Naive thymus-derived CD8-positive, alpha-beta T cell (primary cell): ENCODE measurements around the gene EIF5A. TPM values are rescaled to one million over a fixed set of nuclear protein-coding genes. Genes with fewer than 3 reads are reported as not detected.

ENCODE experiments used
- ATAC-seq, 2 donors: fragments of 150-1000 bp; cut with Tn5 transposase in 1 of 2; sonication (Bioruptor Pico), chemical (Tn5 transposase) in 1 of 2; 1 replicate in 1 of 2; 2 replicates in 1 of 2; pipeline ENCODE4 v1.10.0; 2021; ENCODE audit warnings: mild to moderate bottlenecking in 2 of 2, moderate library complexity in 2 of 2
- POLR2A ChIA-PET: fragments of 350-600 bp; sonication (Branson Sonifier 250); formaldehyde crosslinking; loops from one replicate; lab custom pipeline; 2021; ENCODE audit warnings: antibody characterized with exemption; lab: Charles Lee
- DNase-seq, 10 donors: peaks; one replicate each; pipeline versions ENCODE4 v3.0.0 to v3.0.0-alpha.2; 2020 to 2022
- H3K27ac Mint-ChIP-seq, 10 donors: one replicate each; pipeline ENCODE4 v1.8.0; 2020 to 2022; ENCODE audit warnings: mild to moderate bottlenecking in 10 of 10, mixed read lengths in 10 of 10, moderate library complexity in 4 of 10, inconsistent platforms in 1 of 10
- H3K27me3 Mint-ChIP-seq, 5 donors: one replicate each; pipeline ENCODE4 v1.8.0; 2021 to 2022; ENCODE audit warnings: mixed read lengths in 5 of 5
- H3K36me3 Mint-ChIP-seq, 3 donors: one replicate each; pipeline ENCODE4 v1.8.0; 2020 to 2022; ENCODE audit warnings: mixed read lengths in 3 of 3, mild to moderate bottlenecking in 2 of 3, inconsistent platforms in 1 of 3
- H3K4me1 Mint-ChIP-seq, 4 donors: one replicate each; pipeline ENCODE4 v1.8.0; 2021 to 2022; ENCODE audit warnings: mixed read lengths in 4 of 4
- H3K4me3 Mint-ChIP-seq, 10 donors: one replicate each; pipeline ENCODE4 v1.8.0; 2020 to 2022; ENCODE audit warnings: mild to moderate bottlenecking in 10 of 10, mixed read lengths in 10 of 10, moderate library complexity in 6 of 10, inconsistent platforms in 1 of 10
- H3K9me3 Mint-ChIP-seq, 9 donors: one replicate each; pipeline ENCODE4 v1.8.0; 2020 to 2022; ENCODE audit warnings: mixed read lengths in 9 of 9, mild to moderate bottlenecking in 3 of 9, inconsistent platforms in 1 of 9, moderate library complexity in 1 of 9
- polyA plus RNA-seq, 3 donors: library from polyadenylated mRNA; unstranded; fragments of 300-500 nt; fragmentation: Illumina TruSeq; gene quantifications; one replicate each; pipeline ENCODE4 v1.2.3, GENCODE V29; 2021
- total RNA-seq, 8 experiments: library from RNA in 2 of 8; stranded (reverse) in 2 of 8; gene quantifications; one replicate each; pipeline ENCODE4 v1.2.3 and lab custom pipeline; 2021 to 2026

The EIF5A gene
- total RNA-seq (100 to 1,000 TPM; 308 to 327 TPM), polyA plus RNA-seq (100 to 1,000 TPM; 209 to 690 (median 643) TPM), total RNA-seq (lab: John Stamatoyannopoulos, UW) (121 to 708 (median 192) reads per million in 6 experiments)

DNA sequence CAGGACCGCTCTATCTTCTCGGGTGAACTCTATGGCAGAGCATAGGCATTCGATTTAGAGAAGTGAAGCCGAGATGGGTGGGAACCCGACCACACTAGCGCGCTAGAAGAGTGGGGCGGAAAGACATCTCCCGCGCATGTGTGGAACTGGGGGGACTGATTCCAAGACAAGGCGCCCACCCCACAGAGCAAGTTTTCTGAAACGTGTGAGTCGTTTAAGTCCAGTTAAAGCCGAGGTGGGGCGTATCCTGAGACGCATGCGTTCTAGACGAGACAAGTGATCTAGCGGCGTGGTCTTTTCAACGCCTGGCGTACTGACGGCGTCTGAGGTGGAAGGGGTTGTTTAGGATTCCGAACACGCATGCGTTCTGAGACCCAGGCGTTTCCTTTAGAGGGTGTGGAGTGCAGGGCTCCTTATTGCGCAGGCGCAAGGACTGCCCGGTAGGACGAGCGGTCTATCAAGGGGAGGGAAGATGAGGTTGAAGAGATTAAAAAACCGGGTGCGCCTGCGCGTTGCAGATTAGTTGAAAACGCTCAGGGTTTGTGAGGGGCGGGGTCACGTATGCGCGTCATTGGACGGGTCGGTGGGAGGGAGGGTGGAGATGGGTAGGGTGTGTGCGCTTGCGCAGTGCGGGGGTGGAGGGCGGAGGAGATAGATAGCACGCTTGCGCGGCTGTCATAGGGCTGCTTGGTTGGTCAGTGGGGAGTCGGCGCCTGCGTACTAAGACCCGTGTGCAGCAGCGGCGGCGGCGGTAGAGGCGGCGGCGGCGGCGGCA lies at the start of gene EIF5A:
Gene EIF5A (plus strand): TSS at position 718 of the 775 bp plus-strand sequence. CDS start 2,008 bp downstream, outside the sequence.
- H3K27me3 Mint-ChIP-seq, result peaks cover 0 to 4% (median 0%) of the 10 kb centered on the region in 5 donors
- no peaks in the 10 kb centered on the region for H3K9me3 Mint-ChIP-seq
- peak within 1 kb of the TSS; percentile 90 to 99 (median 96) for H3K4me3 Mint-ChIP-seq
- peaks cover 17 to 36% (median 24%) of the 10 kb centered on the region in 3 donors for H3K36me3 Mint-ChIP-seq
- POLR2A ChIA-PET, result interaction anchor here (0.7 to 14.2 kb wide), 4 partner anchors 8 to 852 kb away, joined by 4 to 168 read pairs (median 10); partner anchors contain the start of genes ACAP1, GPS2 and NEURL4
- DNase-seq (peak; percentile 98 to 100 (median 100)), ATAC-seq (peak; percentile 68 to 70)
- H3K27ac Mint-ChIP-seq, result peak within 1 kb of the TSS; percentile 96 to 100 (median 99)
- peaks cover 23 to 40% (median 37%) of the 10 kb centered on the region in 4 donors for H3K4me1 Mint-ChIP-seq

DNA sequence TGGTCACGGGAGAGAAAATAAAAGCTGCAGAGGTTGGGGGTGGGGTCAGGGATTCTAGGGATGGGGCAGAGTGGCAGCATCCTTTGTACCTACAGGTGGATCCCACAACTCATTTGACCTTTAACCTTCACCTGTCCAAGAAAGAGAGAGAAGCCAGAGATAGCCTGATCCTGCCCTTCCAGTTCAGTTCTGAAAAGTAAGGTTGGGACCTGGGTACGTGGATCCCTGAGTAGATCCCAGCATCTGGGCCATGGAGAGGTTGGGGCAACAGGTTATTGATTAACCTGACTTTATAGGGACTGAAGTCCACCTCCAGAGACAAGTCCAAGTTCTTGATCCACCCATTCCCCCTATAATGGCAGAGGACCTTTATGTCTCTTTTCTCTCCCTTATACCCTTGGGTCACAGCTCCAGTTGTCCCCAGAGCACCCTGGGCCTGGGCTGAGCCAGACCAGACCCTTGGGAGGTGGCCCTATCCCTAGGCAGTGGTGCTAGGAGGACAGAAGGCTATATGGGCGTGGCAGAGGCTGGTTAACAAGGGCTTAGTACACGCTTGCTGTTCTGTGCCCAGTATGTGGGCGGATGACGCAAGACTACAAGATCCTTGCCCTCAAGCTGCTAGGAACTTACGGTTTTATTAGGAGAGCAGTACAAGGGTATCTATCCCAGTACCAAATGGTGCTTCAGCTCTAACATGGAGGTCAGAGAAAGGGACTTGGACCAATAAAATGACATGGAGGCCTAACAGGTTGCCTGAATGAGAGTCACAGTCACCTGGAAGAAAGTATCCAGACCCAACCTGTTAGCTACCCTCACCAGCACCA lies 48.5 kb upstream of the EIF5A start:
- Mint-ChIP-seq H3K27me3 (peaks cover 0 to under 1% (median 0%) of the 10 kb centered on the region in 5 donors), H3K4me1 (peaks cover 18 to 31% (median 30%) of the 10 kb centered on the region in 4 donors), H3K36me3 (peaks cover 0 to 48% (median 2%) of the 10 kb centered on the region in 3 donors), H3K9me3 (no peaks in the 10 kb centered on the region), H3K27ac (peak overlapping the region; percentile 24 to 90 (median 60)), H3K4me3 (peak overlapping the region in 2 of 10 donors; percentile 24 to 66)
- POLR2A ChIA-PET, result interaction anchor here (0.6 to 3.0 kb wide), 5 partner anchors 9 to 667 kb away, joined by 4 to 17 read pairs (median 5); partner anchors contain the start of genes ACADVL, DLG4 and GABARAP
- ATAC-seq, result no peak
- DNase-seq, result no peak

DNA sequence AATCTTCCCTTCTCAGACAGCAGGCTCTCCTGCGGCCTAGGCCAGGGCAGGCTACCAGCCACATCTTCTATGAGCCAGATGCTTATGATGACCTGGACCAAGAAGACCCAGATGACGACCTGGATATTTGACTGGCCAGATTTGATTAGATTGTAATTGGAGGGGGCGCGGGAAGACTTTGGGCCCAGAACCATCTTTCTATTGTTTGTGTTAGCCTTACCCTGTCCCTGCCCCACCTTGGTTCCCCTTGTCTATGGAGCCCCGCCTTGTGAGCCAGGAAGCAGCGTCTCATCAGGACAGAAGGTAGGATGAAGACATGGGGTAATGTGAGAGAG lies 47.9 kb upstream of the EIF5A start:
- Mint-ChIP-seq H3K36me3 (peaks cover 0 to 42% (median 2%) of the 10 kb centered on the region in 3 donors), H3K4me3 (peak overlapping the region in 1 of 10 donors; percentile 66), H3K9me3 (no peaks in the 10 kb centered on the region), H3K27ac (peak overlapping the region; percentile 24 to 90 (median 53)), H3K27me3 (peaks cover 0 to 3% (median 0%) of the 10 kb centered on the region in 5 donors), H3K4me1 (peaks cover 19 to 33% (median 29%) of the 10 kb centered on the region in 4 donors)
- no peak for ATAC-seq
- POLR2A ChIA-PET, result interaction anchor here (0.6 to 3.0 kb wide), 6 partner anchors 10 to 666 kb away, joined by 3 to 17 read pairs (median 5); partner anchors contain the start of genes ACADVL, ACAP1, DLG4 and GABARAP
- no peak for DNase-seq

DNA sequence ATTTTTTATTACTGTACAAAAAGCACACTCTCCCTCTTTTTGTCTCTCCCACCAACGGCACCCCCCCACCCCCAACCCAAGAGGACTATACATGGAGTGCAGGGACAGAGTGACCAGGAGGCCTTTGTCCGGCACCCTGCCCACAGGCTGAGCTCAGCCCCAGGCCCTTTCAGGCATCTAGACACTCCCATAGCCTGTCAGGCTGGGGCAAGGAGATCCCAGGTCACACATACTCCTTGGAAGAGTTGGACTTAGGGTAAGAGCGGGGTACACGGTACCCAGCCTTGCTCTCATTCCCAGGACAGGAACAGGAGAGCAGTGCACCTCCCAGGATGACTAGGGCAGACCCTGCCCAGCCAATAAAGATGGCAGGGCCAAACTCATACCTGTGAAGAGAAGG lies 47.3 kb upstream of the EIF5A start:
- POLR2A ChIA-PET, result interaction anchor here (0.7 to 3.0 kb wide), 6 partner anchors 10 to 122 kb away, joined by 3 to 17 read pairs (median 4); partner anchors contain the start of genes ACADVL, ACAP1, DLG4 and GABARAP
- ATAC-seq (no peak), DNase-seq (no peak)
- Mint-ChIP-seq H3K9me3 (no peaks in the 10 kb centered on the region), H3K27me3 (peaks cover 0 to 3% (median 0%) of the 10 kb centered on the region in 5 donors), H3K4me3 (peak overlapping the region; percentile 47 to 86 (median 69)), H3K36me3 (peaks cover 0 to 36% (median 0%) of the 10 kb centered on the region in 3 donors), H3K4me1 (peaks cover 19 to 33% (median 29%) of the 10 kb centered on the region in 4 donors), H3K27ac (peak overlapping the region; percentile 53 to 93 (median 76))

DNA sequence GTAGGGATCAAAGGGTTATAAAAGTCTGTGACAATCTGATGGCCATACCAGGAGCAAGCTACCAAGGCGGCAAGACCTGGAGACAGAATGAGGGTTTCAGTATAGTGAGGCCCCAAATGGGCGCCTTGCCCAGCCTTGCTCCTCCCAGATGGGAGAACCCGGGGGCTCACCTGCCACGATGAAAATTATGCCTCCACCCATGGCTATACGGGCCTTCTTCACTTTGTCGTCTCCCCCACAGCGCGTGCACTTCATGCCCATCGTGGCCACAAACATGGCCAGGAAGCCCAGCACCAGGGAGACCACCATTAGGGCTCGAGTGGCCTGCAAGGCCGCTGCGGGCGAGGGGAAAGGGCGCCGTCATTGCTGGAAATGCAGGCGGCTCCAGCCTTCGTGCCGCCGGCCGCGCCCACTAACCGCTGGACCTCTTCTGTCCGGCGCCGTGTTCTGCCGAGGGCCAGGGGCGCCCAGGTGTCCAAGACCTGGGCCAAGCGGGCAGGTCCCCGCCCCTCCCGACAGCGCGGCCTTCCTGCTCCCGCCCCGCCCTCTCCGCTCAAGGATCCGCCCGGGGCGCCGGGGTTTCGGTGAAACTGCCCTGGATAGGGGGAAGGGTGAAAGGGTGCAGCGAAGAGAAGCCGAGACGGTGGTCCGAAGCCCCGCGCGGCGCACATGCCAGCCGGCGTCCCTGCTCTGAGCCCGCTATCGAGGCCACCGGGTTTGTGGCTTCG lies 46.6 kb upstream of the EIF5A start:
- Mint-ChIP-seq H3K27ac (peak overlapping the region; percentile 53 to 93 (median 76)), H3K9me3 (no peaks in the 10 kb centered on the region), H3K4me1 (peaks cover 19 to 33% (median 29%) of the 10 kb centered on the region in 4 donors), H3K27me3 (peaks cover 0 to 3% (median 0%) of the 10 kb centered on the region in 5 donors), H3K4me3 (peak overlapping the region; percentile 64 to 86 (median 77)), H3K36me3 (peaks cover 0 to 30% (median 0%) of the 10 kb centered on the region in 3 donors)
- POLR2A ChIA-PET, result interaction anchor here (0.7 to 3.2 kb wide), 13 partner anchors 10 to 123 kb away, joined by 3 to 17 read pairs (median 4); partner anchors contain the start of genes ACADVL, ACAP1, DLG4 and GABARAP
- DNase-seq, result peak in 5 of 10 donors; percentile 19 to 71 (median 43)
- peak; percentile 46 to 48 for ATAC-seq

DNA sequence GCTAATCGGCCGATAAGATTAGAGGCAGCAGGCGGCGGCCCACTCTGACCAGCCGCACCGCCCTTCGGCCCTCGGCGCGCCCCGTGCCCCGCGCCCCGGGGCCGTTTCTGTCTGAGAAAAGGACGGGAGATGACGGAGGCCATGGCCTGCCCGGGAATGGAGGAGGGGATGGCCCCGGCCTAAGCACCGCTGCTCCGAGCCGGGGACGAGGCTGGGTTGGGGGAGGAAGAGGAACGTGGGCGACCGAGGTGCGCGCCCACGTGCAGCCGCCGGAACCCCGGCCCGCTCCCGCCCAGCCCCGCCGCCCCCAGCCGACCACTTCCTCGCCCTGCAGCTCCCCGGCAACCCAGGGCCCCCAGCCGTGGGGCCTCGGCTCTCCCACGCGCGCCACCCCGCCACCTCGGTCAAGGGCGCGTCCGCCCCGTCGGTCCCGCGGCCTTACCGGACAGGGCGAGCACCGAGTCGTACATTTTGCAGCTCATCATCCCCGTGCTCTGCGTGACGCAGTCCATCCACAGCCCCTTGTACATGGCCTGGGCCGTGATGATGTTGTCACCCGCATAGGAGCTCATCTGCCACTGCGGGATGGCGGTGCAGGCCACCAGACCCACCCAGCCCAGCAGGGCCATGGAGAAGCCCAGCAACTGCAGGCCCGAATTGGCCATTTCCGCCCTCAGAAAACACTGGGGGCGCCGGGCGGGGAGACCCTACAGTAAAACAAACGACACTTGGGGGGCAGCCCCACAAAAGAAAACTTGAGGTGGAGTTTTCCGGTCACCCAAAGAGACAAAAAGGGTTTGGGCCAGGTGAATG lies 45.8 kb upstream of the EIF5A start:
- DNase-seq (peak in 8 of 10 donors; percentile 23 to 70 (median 40)), ATAC-seq (peak; percentile 59 to 61)
- Mint-ChIP-seq H3K9me3 (no peaks in the 10 kb centered on the region), H3K4me3 (peak overlapping the region; percentile 73 to 86 (median 80)), H3K27me3 (peaks cover 0 to 3% (median 0%) of the 10 kb centered on the region in 5 donors), H3K27ac (peak overlapping the region; percentile 59 to 93 (median 86)), H3K36me3 (peaks cover 0 to 23% (median 0%) of the 10 kb centered on the region in 3 donors), H3K4me1 (peaks cover 19 to 30% (median 29%) of the 10 kb centered on the region in 4 donors)
- POLR2A ChIA-PET, result interaction anchor here (0.6 to 3.2 kb wide), 13 partner anchors 11 to 287 kb away, joined by 3 to 9 read pairs (median 4); partner anchors contain the start of genes ACADVL, ACAP1, DLG4 and GABARAP

DNA sequence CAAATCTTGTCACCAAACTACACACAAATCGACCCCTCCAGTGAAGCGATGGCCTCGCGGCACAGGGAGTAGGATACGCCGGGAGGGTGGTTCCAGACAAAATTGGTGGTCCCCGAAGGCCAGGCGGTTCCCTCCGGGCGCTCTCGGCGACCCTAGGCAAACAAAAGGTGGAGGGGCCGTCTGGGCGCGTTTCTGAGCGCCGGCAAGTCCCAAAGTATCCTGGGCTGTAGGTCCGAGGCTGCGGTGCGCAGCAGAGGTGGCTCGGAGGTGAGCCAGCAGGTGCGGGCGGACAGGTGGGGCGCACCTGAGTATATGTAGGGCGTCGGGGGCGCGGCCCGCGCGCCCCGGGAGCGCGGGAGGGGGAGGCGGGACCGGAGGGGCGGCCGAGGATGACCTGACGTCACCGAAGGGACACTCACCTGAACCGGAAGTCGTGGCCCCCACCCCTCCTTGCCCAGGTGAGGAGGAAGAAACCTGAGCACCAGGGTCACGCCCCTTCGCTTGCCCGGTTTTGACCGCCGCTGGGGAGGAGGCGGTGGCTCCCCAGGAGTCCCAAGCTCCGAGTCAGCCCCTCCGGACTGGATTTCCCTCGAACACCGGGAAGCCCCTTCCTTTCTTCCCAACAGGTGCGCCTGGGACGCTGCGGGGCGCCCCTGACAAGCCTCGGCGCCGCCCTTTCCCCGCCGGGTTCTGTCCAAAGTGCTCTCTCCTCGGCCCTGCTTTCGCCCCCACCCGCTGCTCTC lies 45.1 kb upstream of the EIF5A start, which contains the start of gene CLDN7:
Gene CLDN7 (minus strand): TSS at position 287 of the 743 bp plus-strand sequence. CDS start 435 bp downstream, outside the sequence.
- peaks cover 0 to 15% (median 0%) of the 10 kb centered on the region in 3 donors for H3K36me3 Mint-ChIP-seq
- peak within 1 kb of the TSS; percentile 83 to 92 (median 88) for H3K4me3 Mint-ChIP-seq
- peak; percentile 16 to 29 for ATAC-seq
- peak in 4 of 10 donors; percentile 7 to 70 (median 24) for DNase-seq
- peaks cover 18 to 29% (median 26%) of the 10 kb centered on the region in 4 donors for H3K4me1 Mint-ChIP-seq
- peaks cover 0 to 6% (median 0%) of the 10 kb centered on the region in 5 donors for H3K27me3 Mint-ChIP-seq
- H3K9me3 Mint-ChIP-seq, result no peaks in the 10 kb centered on the region
- H3K27ac Mint-ChIP-seq, result peak within 1 kb of the TSS; percentile 70 to 94 (median 90)
- POLR2A ChIA-PET, result interaction anchor here (0.6 to 3.2 kb wide), 11 partner anchors 20 to 985 kb away, joined by 3 to 9 read pairs (median 4); partner anchors contain the start of genes ACADVL, ACAP1, DLG4 and GABARAP

DNA sequence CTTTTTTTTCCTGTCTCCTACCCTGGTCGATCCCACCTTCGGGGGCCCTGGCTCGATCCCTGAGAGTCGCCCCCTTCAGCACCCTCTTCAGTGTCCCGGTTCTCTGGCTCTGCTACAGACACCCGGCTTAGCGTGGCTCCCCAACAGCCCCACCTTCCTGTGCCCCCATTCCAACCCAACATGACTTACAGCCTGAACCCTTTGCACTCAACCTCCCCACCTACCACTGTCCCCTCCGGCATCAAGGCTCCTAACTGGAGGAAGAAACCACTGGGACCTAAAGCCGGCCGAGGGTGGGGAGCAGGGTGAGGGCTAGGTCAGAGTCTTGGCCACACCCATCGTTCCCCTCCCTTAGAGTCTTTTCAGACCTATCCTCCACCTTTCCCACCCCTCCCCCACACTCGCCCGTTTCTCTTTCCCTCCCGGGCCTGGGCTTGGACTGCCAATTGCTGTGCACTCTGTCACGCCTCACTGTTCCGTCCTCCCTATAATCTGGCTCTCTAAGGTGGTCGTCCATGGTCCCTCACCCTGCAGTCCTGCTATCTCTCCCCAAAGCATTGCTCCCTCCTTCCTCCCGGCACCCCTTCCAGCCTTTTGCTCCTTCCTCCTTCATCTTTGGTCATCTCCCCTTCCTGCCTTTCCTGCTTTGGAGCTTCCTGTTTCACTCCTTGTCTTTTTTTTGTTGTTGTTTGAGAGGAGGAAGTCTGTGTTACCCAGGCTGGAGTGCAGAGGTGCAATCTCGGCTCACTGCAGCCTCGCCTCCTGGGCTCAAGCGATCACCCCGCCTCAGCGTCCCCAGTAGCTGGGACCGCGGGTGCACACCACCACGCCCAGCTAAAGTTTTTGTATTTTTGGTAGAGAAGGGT lies 44.3 kb upstream of the EIF5A start:
- peak; percentile 22 to 29 for ATAC-seq
- Mint-ChIP-seq H3K36me3 (peaks cover 0 to 8% (median 0%) of the 10 kb centered on the region in 3 donors), H3K27me3 (peaks cover 0 to 6% (median 0%) of the 10 kb centered on the region in 5 donors), H3K27ac (peak overlapping the region in 9 of 10 donors; percentile 61 to 94 (median 89)), H3K9me3 (no peaks in the 10 kb centered on the region), H3K4me3 (peak overlapping the region; percentile 83 to 92 (median 88)), H3K4me1 (peaks cover 18 to 29% (median 26%) of the 10 kb centered on the region in 4 donors)
- POLR2A ChIA-PET, result interaction anchor here (0.6 to 3.2 kb wide), 5 partner anchors 33 to 286 kb away, joined by 3 to 9 read pairs (median 6); partner anchors contain the start of genes ACADVL, ACAP1 and DLG4
- DNase-seq, result peak in 4 of 10 donors; percentile 4 to 29 (median 24)

DNA sequence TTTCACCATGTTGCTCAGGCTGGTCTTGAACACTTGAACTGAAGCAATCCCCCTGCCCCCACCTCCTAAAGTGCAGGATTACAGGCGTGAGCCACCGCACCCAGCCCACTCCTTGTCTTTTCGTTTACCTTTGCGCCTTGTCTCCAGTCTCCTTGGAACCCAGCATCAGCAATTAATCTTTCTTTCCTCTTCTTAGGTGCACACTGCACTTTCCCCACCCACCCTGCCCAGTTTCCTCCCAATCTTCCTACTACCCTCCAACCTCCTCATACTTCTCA lies 43.7 kb upstream of the EIF5A start:
- DNase-seq, result no peak
- Mint-ChIP-seq H3K27me3 (peaks cover 0 to 6% (median 0%) of the 10 kb centered on the region in 5 donors), H3K4me3 (peak overlapping the region in 9 of 10 donors; percentile 86 to 92 (median 88)), H3K9me3 (no peaks in the 10 kb centered on the region), H3K36me3 (peaks cover 0 to 2% (median 0%) of the 10 kb centered on the region in 3 donors), H3K4me1 (peaks cover 18 to 29% (median 26%) of the 10 kb centered on the region in 4 donors), H3K27ac (peak overlapping the region; percentile 37 to 94 (median 88))
- no peak for ATAC-seq
- POLR2A ChIA-PET, result interaction anchor here (0.6 to 3.2 kb wide), 3 partner anchors 32 to 285 kb away, joined by 3 to 9 read pairs (median 4); partner anchors contain the start of genes ACADVL and DLG4
